Stimulated activated CD4-positive, alpha-beta T cell treated with anti-CD3 and anti-CD28 coated beads, Interleukin-12 subunit alpha, Interleukin-12 subunit beta, amount 100 ng/mL, for 24 hours (primary cell): ENCODE data around the gene ELMO1.

Experiments used
- DNase-seq, 2 experiments: peaks; one replicate each; pipeline ENCODE4 v3.0.0-alpha.2; 2020; ENCODE audit warnings: low read depth in 2 of 2

The ELMO1 gene

DNA sequence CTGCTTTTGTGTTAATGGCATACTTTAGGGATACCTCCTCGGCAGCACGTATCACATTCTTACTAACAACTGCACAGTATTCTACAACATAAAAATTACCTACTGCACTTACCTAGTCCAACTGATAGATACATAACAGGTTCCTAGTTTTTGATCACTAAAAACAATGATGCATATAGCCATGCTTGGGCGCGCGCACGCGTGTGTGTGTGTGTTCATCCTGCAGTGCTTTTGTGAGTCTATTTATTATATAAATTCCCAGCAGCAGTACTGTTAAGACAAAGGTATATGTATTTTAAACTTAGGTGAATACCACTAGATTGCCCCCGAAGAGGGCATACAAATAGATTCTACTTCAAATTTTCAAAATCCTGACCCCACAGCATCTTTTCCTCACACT is 181.4 kb downstream of the ELMO1 start:
- no peak for DNase-seq

DNA sequence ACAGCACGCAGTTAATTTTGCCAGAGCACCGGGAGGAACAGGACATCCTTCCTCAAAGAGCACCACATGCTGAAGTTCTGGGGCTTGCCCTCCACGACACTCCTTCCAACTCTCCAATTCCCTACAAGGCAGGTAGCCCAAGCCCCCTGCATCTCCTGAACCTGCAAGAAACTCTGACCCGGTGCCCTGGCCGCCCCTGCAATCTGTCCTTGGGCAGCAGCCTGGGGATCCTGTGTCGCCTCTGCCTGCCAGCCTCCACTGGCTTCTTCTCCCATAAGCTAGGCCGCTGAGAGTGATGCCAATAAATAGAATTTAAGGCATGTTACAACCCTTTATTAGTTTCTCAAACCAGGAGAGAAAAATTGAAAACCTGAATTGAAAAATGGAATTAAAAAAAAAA is 182.8 kb downstream of the ELMO1 start:
- no peak for DNase-seq

DNA sequence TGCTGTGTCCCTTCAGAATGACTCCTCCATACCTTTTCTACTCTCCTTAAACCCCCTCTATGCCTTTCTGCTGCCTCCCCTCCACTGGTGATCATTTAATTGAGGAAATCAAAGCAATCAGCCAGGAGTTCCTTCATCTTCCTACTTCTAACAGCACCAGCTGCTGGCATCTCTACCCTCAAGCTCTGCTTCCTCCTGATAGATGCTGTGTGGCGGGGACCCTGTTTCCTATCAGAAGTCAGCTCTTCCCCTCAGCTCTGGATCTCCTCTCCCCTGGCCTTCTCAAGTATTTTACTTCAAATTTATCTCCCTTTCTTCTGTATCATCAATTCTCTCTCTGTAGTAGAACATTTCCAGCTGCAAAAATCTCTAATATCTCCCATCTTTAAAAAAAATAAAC is 183.7 kb downstream of the ELMO1 start:
- no peak for DNase-seq

DNA sequence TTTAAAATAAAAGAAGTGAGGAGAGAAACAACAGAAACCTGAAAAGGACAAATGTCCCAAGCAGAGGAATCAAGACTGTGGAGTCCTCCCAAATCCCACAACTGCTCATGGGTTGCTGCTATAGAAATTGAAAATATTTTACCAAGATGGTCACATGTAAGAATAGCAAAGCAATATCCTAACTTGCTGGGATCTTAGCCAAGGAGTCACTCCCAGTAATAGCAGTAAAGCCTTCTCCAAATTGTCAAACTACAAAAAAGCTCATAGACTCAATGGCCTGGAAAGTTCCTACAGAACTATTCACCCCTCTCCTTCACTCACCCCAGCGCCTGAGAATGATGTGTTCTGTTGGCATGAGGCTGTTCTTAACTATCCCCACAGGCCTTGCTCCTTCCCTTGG is 186.5 kb downstream of the ELMO1 start:
- DNase-seq, result no peak

DNA sequence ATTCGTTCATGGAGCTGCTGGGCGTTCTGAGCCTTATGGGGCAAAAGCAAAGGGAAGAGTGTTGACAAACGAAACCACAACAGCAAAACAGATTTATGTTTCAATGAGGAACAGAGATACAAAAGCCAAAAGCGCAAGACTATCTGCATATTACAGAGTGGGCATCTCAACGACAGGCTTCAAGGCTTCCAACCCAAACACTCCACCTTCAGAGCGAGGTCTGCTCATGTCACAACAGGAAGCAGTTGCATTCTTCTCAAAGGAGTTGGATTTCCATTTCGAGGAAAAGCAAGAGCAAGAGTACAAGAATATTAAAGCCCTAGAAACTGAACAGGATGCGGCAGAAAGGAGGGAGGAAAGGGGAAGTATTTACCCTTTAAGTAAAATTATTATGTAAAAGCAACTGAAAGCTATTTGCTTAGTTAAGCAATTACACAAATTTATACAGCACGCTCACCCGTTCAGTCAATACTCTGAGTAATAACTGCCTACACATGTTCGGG is 189.3 kb downstream of the ELMO1 start:
- no peak for DNase-seq

DNA sequence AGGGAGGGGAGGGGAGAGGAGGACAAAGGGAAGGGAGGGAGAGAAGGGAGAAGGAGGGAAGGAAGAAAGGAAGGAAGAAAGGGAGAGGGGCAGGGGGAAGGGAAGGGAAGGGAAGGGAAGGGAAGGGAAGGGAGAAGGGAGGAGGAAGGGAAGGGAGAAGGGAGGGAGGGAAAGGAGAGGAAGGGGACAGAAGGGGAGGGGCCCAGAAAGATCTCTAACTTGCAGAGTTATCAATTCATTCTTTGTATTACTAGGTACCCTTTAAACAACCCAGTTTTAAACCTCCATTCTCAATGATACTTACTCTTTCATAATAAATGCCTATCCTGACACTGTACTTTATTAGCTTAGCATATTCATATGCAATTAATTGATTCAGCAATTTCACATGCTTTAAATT is 192.0 kb downstream of the ELMO1 start:
- DNase-seq, result no peak

DNA sequence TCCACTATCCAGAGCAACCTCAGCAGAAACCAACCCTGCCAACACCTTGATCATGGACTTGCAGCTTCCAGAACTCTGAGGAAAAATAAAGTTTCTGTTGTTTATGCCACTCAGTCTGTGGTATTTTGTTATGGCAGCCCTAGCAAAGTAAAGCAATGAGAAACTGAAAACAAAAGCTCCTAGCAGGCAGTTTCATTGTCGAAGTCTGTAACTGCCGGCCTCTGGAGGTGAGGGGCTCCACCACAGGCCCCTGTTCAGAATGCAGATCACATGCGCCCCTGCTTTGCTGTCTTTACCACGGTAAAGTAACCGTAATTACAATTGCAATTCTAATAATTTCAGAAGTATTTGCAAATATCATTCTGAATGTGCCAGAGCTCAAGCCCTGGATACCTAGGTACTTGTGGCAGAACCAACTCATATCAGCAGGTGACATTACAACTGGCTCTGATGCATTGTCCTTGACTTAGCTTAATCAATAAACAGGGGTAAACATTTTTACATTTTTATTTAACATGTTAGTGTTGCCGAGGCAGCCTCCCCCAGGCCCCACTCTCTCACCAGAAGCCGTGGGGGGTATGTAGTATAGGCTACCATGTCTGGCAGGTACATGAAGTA is 193.2 kb downstream of the ELMO1 start:
- no peak for DNase-seq

DNA sequence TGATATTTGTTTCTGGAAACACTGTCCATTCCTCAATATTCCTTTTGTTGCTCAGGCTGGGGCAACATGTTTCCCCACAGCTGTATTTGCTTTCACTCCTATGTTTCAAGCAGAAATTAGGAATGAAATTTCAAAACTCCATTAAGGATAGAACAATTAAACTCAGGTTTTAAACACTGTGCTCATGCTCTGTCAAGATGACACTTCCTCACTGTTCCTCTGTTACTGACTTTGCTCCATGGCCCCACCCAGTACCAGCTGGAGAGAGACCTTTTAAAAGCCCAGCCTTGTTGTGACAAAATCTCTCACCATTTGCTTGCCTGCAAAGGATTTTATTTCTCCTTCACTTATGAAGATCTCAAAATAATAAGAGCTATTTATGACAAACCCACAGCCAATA is 197.4 kb downstream of the ELMO1 start:
- DNase-seq, result no peak

DNA sequence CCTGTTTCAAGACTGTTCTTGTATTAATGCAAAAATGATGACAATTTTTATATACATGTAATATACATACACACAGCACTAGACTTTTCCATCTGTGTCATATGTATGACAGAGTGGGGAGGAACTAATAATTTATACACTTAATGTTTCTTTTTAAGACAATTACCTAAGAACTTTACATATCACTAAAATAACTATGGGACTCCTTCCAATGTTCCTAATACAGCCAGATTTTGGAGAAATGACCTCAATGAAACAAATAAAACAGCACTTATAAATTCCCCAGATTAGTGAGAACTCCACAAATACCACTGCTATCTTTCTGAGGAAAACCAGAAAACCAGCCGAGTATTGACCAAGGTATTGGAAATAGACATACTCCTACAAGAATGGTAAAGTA is 199.4 kb downstream of the ELMO1 start:
- DNase-seq, result no peak

DNA sequence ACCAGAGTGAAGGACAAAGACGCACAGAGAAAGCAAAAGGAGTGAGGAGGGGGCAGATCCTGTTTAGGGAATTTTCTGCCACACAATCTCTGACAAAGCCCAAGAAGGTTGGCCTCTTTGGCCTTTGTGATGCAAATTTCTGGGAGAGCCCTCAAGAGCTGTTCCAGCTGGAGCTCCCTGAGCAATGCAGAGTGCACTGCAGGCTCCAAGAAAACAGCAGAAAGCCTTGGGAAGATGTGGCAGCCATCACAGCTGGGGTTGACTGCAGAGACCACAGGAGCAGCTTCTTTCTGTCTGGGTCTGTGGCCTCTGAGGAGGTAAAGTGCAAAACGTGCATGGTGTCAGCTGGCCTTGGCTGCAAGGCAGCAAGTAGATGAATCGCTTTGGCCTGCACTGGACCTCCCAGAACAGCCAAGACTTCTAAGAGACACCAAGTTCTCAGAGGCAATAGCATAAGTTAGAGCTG is 200.2 kb downstream of the ELMO1 start:
- no peak for DNase-seq

DNA sequence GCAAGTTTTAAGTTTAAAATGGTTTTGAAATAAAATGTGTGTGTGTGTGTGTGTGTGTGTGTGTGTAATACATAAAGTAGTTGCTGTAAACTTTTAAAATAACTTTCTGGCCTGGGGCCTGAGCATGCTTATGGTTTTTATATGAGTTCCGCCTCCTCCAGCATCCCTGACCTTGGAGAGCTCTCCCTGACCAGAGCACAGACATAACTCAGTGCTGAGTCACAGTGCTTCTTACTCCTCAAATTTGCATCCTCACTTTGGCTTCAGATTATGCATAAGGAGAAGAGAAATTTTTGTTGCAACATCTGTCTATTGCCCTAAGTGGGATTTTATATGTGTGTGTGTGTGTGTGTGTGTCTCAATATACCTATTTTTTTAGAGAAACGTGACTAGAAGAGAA is 200.8 kb downstream of the ELMO1 start:
- DNase-seq, result no peak

DNA sequence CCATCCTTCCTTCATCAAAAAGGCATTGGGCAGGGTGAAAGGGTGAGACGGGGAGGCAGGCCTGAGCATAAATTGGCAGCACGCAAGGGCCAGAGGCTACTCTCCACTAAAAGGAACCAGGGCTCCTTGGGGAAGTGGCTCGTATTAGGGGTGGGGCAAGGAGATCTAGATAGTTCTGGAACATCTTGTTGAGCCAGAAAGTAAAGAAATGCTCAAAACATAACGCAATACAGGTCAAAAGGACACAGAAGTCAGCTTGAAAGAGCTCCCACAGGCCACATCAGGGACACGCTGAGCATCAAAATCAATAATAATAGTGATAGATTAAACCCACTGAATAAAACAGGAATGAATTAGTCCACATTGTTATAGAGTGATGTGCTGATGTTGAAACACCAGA is 203.1 kb downstream of the ELMO1 start:
- DNase-seq, result no peak

DNA sequence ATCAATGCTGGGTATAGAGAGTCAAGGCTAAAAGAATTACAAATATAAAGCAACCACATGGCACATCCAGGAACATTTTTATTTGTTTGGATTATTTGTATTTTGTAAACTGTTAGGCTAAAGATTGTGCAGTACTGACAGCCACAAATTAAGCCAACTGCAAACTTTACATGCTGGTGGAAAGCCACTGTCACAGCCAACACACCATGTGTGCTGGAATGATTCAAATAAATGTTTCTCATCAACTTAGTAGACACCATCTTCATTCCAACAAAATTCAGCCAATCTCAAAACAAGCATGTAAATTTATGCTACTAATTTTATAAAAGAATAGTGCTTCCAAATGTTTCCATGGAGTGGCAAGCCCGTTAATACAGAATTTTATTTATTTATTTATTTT is 211.8 kb downstream of the ELMO1 start:
- DNase-seq, result no peak

DNA sequence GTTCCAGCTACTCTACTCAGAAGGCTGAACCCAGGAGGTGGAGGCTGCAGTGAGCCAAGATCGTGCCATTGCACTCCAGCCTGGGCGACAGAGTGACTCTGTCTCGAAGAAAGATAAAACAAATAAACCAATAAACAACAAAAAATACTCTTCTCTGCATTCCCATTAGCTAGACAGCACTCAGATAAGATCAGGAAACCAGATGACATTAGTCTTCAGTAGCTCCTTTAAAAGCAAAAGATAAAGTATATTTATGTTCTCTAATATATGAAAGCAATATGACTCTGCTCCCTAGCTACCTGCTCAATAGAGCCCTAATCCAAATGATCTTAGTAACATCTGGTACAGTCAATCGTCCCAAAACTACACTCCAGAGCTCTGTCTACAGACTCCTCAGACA is 212.9 kb downstream of the ELMO1 start:
- DNase-seq, result no peak

DNA sequence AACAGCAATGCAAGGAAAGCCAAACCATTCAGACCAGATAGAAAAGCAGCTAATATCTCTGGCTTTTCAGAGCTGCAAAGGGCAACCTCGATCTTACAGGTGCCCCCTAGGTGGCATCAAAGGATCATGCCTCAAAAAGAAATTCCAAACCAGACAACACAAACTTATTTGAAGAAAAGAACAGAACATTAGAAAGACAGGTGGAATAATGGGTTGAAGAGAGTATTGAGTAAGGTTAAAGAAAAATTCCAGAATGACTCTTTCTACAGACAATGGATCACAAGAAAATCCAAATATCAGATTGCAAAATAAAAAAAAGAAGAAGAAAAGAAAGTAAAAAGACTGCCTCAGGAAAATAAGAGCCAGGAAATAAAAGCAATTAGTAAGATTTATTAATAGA is 213.7 kb downstream of the ELMO1 start:
- DNase-seq, result no peak

DNA sequence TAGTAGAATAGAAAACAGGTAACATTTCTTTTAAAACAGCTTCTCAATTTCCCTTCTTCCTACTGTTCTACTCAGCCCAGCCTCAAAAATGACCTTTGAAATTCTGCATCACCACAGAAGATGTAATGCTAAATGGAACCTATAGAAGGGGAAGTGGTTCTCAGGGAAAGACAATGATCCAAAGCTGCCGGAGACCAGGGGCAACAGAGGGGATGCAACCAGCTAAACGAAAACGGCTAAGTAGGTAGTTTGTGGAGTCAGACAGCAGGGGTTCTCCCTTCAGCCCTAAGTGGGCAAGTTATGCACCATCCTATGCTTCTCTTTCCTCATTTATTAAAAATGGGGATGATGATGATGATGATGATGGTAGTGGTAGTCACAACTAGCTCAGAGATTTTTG is 214.3 kb downstream of the ELMO1 start:
- DNase-seq, result no peak

DNA sequence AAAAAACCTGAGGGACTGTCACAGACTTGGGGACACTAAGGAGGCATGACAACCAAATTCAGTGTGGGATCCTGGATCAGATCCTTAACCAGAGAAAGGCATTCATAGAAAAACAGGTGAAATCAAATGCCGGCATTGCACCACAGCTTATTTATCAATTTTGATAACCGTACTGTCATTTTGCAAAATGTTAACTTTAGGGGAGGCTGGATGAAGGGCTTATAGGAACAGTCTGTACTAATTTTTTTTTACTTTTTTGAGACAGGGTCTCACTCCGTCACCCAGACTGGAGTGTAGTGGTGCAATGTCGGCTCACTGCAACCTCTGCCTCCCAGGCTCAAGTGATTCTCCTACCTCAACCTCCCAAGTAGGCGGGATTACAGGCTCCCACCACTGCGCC is 217.1 kb downstream of the ELMO1 start:
- no peak for DNase-seq

DNA sequence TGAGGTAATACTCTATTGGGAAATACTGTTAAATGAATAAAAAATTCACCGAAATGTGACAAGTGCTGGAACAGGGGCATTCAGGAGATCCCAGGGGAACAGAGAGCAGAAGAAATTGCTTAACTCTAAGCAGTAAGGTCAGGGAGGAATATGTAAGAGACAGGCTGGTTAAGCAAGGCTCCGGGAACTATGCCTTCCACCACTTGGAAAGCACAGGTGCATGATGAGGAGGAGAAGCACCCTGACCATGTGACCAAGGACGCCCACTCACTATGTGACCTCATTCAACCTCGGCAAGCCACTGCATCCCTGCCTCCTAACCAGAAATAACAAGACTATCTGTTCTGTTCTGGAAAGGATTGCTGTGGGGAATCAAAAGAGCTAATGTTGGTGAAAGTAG is 218.4 kb downstream of the ELMO1 start:
- no peak for DNase-seq

DNA sequence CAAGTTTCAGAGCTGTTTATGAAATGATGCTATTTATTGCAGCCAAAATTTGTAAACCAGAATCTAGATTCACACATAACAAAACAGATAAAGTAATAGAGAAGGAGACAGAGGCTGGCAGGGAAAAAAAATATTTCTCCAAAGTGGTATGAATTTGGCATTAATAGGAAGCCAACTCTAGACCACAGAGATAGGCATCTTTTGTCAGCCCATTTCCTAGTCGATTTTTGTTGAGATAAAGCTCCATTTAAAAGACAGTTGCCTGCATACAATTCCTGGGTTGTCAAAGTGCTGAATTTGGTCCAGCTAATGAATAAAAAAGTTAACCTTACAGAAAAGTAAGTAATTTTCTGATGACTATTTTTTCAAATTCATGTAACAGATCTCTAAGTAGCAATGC is 219.3 kb downstream of the ELMO1 start:
- no peak for DNase-seq

DNA sequence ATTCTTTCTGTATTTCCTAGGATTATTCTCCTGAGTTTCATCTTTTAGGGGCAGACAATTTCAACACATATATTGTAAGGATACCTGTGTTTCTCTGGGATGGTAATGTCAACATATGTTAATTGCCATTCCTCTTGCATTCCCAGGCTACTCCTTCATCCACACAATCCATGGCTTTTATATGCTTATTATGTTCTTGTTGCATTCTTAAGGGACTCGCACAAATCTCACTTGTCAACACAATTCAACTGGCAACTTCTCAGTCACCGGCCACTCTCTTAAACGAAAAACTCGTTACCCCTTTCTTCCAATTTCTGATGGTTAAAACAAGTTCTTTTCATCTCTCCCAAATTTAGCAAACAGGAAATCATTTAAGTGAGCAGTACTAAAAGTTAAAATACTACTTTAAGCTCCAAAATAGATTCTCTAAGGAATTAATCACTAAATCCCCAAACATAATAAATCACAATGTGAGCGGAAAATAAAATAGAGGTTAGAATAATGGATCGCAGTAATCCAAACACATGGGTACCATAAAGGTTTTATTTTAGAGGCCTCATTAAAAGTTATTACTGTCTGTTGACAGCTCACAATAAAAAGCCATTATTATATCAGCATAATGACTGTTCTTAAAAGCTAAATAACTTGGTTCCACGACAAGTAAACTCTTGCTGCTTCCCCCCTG is 223.2 kb downstream of the ELMO1 start:
- no peak for DNase-seq

DNA sequence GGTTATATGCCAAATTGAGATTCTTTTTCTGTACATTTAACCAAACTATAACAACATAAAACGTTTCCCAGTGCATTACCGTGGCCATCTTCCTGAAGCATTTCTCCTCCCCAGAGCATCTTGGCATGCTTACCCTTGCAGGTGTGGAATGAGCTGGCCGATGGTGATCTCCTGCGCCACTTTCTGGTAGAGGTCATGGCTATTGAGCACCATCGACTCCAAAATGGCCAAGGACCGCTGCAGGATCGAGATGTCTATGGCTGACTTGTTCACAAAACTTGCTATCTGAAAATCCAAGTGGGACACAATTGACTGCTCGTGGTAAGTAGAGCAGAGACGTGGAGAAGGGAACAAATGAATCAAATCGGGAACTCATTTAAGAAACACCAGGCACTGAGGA is 223.9 kb downstream of the ELMO1 start:
- DNase-seq, result no peak

DNA sequence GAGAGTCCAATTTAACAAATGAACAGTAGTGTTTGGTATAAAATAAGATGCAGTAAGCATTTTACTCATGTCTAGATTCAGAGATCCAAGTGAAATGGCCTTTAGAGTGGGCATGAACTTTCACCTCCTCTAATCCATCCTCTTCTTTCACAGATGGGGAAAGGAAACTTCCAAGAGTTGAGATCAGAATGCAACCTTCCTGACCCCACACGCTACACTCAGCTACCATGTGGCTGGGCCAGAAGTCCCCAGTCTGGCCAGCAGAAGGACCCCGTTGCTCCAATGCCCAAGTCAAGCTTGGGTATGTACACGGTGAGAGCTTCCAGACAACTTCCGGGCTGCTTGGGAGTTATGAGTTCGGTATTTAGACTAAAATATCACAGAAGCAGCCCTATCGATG is 228.0 kb downstream of the ELMO1 start:
- DNase-seq, result no peak

DNA sequence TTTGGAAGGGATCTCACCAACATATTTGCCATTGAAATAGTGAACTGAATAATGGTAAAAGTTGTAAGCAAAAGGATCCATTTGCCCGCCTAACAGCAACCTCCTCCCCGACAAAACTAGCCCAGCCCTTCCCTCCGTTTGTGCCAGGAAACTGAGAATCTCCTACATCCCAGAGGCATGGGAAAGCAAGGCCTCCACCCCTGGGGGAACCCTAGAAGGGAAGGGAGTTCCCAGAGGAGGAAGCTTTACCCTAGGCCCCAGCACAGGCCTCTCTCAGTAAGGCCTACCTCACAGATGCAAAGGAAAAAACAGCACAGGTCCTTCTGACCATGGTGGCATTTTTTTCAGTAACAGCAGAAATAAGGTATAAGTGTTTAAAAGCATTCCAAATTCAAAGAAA is 229.7 kb downstream of the ELMO1 start:
- DNase-seq, result no peak

DNA sequence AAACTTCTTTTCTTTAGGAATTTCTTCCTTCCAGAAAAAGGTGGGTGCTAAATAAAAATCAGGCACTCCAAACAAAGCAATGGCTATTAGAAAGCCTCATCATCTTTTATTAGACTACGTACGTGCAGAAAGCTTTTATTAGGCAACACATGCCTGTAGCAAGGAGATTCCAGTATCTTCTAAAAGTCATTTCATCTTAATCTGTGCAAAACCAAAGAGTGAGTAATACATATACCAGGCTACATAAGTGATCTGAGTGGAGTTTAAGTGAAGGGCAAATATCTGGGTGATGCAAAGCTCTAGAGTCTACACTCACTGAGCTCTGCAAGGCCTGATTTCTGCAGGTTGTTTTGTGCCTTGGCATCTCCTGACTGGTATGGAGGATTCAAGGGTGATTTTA is 231.7 kb downstream of the ELMO1 start:
- no peak for DNase-seq
